ENCODE results near the gene PUS7. TPM values are rescaled to one million over a fixed set of nuclear protein-coding genes. Genes with fewer than 3 reads are reported as not detected.
"Not testable (repeated sequence)": the region's sequence is repeated elsewhere in the genome, so short reads cannot be mapped to it uniquely, and the experiment has no call there.

Gene PUS7
- total RNA-seq, 1 experiment from 2014 or later, result 39.0 TPM

GRCh38 chr7:105438254-105438653, 83.8 kb downstream of the PUS7 start:
- CTCF ChIA-PET, result interaction anchor here (0.9 kb wide), 1 partner anchor 297 kb away, joined by 3 read pairs; no protein-coding TSS in a partner anchor

DNA sequence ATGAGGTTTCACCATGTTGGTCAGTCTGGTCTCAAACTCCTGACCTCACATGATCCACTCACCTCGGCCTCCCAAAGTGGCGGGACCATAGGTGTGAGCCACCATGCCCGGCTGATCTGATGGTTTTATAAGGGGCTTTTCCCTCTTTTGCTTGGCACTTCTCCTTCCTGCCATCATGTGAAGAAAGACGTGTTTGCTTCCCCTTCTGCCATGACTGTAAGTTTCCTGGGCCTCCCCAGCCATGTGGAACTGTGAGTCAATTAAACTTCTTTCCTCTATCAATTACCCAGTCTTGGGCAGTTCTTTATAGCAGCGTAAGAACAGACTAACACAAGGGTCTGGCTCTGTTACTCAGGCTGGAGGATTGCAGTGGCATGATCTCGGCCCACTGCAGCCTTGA, 84.7 kb downstream of the PUS7 start:
- H3K9ac ChIP-seq (ENCODE audit: low read length); CTCF ChIA-PET; H3K27me3 ChIP-seq (ENCODE audit: insufficient read depth, low read length); H3K79me2 ChIP-seq (ENCODE audit: insufficient read depth, low read length); H3K9me3 ChIP-seq (ENCODE audit: control insufficient read depth in 1 of 2, insufficient read depth in 1 of 2, low read depth in 1 of 2, low read length in 2 of 2); POLR2A ChIA-PET; H3K4me2 ChIP-seq (ENCODE audit: low read length); intact Hi-C loops (cut with micrococcal nuclease); DNase-seq (ENCODE audit: low read depth, low spot score); ATAC-seq; H4K20me1 ChIP-seq (ENCODE audit: insufficient read depth); H2AFZ ChIP-seq (ENCODE audit: low read depth, low read length, poor library complexity, severe bottlenecking); BruUV-seq (replicated peaks); H3K4me3 ChIP-seq (replicated peaks in 1 of 2; ENCODE audit: low read depth in 1 of 2, low read length in 2 of 2); H3K27ac ChIP-seq (ENCODE audit: low read depth, low read length); H3K36me3 ChIP-seq (ENCODE audit: control insufficient read depth in 1 of 2, insufficient read depth in 2 of 2, low read length in 2 of 2); RAD21 ChIA-PET (ENCODE audit: low non-redundant PET in 1 of 2, low total read pairs in 2 of 2, uncharacterized antibody in 2 of 2, unreplicated experiment in 2 of 2); H3K4me1 ChIP-seq (ENCODE audit: control insufficient read depth in 1 of 2, insufficient read depth in 2 of 2, low read length in 2 of 2); H3K9me2 ChIP-seq (ENCODE audit: insufficient read depth): not testable (repeated sequence)

More at GRCh38 chr7:105438254-105438653, 83.8 kb downstream of the PUS7 start:
- Histone ChIP-seq H3K27me3 (ENCODE audit: insufficient read depth, low read length) (no peaks in the 10 kb centered on the region), H3K79me2 (ENCODE audit: insufficient read depth, low read length) (no peaks in the 10 kb centered on the region), H3K4me2 (ENCODE audit: low read length) (no peak overlapping the region), H3K4me3 (replicated peaks in 1 of 2; ENCODE audit: low read depth in 1 of 2, low read length in 2 of 2) (no peak overlapping the region), H4K20me1 (ENCODE audit: insufficient read depth) (no peaks in the 10 kb centered on the region), H3K27ac (ENCODE audit: low read depth, low read length) (no peak overlapping the region), H3K36me3 (ENCODE audit: control insufficient read depth in 1 of 2, insufficient read depth in 2 of 2, low read length in 2 of 2) (no peaks in the 10 kb centered on the region), H3K9ac (ENCODE audit: low read length) (no peak overlapping the region), H3K9me3 (ENCODE audit: control insufficient read depth in 1 of 2, insufficient read depth in 1 of 2, low read depth in 1 of 2, low read length in 2 of 2) (no peaks in the 10 kb centered on the region), H2AFZ (ENCODE audit: low read depth, low read length, poor library complexity, severe bottlenecking) (no peak overlapping the region), H3K9me2 (ENCODE audit: insufficient read depth) (no peaks in the 10 kb centered on the region), H3K4me1 (ENCODE audit: control insufficient read depth in 1 of 2, insufficient read depth in 2 of 2, low read length in 2 of 2) (peaks cover 0 to 8% of the 10 kb centered on the region in 2 experiments; a peak in 1 of 4 replicates)
- intact Hi-C loops (cut with micrococcal nuclease), result no loop called here
- RAD21 ChIA-PET (ENCODE audit: low non-redundant PET in 1 of 2, low total read pairs in 2 of 2, uncharacterized antibody in 2 of 2, unreplicated experiment in 2 of 2), result no interaction called here
- POLR2A ChIA-PET, result no interaction called here
- no peak for TF ChIP-seq CEBPB (IDR thresholded peaks at IDR 0.05; ENCODE audit: low read depth)
- no peak for TF ChIP-seq SP1 (IDR thresholded peaks at IDR 0.05; ENCODE audit: low read depth)
- no peak for TF ChIP-seq RAD21 (IDR thresholded peaks at IDR 0.05; ENCODE audit: low read depth)
- no peak for TF ChIP-seq YY1 (IDR thresholded peaks at IDR 0.05; ENCODE audit: extremely low read depth, insufficient replicate concordance, low read depth, low read length)
- TF ChIP-seq ZBTB33 (IDR thresholded peaks at IDR 0.05; ENCODE audit: extremely low read depth, insufficient replicate concordance, low read length), result no peak
- TF ChIP-seq FOSL1 (IDR thresholded peaks at IDR 0.05; ENCODE audit: low read depth), result no peak
- TF ChIP-seq, protein P1, sequence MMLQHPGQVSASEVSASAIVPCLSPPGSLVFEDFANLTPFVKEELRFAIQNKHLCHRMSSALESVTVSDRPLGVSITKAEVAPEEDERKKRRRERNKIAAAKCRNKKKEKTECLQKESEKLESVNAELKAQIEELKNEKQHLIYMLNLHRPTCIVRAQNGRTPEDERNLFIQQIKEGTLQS (IDR thresholded peaks at IDR 0.05), result no peak
- TF ChIP-seq CTCF (IDR thresholded peaks at IDR 0.05 in 2 of 3, conservative IDR thresholded peaks at IDR 0.05 in 1 of 3; ENCODE audit: borderline replicate concordance in 1 of 3, insufficient read depth in 1 of 3, low read depth in 2 of 3, low read length in 2 of 3), result no peak
- no peak for TF ChIP-seq CBX3 (IDR thresholded peaks at IDR 0.05; ENCODE audit: low read depth)
- TF ChIP-seq POLR2A (IDR thresholded peaks at IDR 0.05; ENCODE audit: borderline replicate concordance, extremely low read depth, insufficient read depth, insufficient read length), result no peak
- TF ChIP-seq EGR1 (IDR thresholded peaks at IDR 0.05; ENCODE audit: low read depth), result no peak
- no peak for TF ChIP-seq POLR2AphosphoS5 (IDR thresholded peaks at IDR 0.05; ENCODE audit: low read depth, low read length)
- TF ChIP-seq EZH2phosphoT487 (IDR thresholded peaks at IDR 0.05; ENCODE audit: borderline replicate concordance), result no peak
- no peak for TF ChIP-seq MAX (IDR thresholded peaks at IDR 0.05)
- TF ChIP-seq ZFX (IDR thresholded peaks at IDR 0.05), result no peak
- TF ChIP-seq ZNF274 (IDR thresholded peaks at IDR 0.05; ENCODE audit: low read depth, low read length), result no peak
- TF ChIP-seq JUND (IDR thresholded peaks at IDR 0.05), result no peak
- no TSS peak for BruUV-seq (replicated peaks)
- DNase-seq (ENCODE audit: low read depth, low spot score) (no peak), ATAC-seq (no peak)

Measured in HCT116 (cell line).